Measurements from ENCODE around the gene INPP5D.

Gene INPP5D

DNA sequence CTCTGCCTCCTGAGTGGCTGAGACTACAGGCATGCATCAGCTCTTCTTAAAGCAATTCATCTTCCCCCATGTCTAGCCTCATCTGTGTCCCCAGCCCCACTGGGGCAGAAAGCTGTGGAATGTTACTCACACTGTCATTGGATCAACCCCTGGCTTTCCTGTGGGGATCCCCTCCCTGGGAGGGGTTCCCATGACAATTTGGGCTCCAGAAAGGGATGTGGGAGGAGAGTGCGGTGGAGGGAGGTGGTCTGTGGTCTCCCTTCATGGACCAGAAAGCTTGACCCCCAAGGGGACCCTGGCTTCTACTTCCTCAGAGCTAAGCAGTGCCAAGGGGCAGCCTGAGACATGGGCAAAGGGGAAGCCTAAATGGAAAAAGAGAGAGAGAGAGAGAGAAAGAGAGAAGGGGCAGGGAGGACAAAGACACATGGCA, 48.4 kb upstream of the INPP5D start:
- no peak overlapping the region for H3K4me3 ChIP-seq (ENCODE audit: low read length)
- H3K9me3 ChIP-seq (ENCODE audit: control insufficient read depth, insufficient read depth, low read length), result no peaks in the 10 kb centered on the region
- H3K27ac ChIP-seq (ENCODE audit: low read depth, low read length), result no peak overlapping the region
- H3K9me2 ChIP-seq (replicated peaks; ENCODE audit: control insufficient read depth, low read length), result no peaks in the 10 kb centered on the region
- H3K27me3 ChIP-seq (ENCODE audit: control insufficient read depth, low read length), result no peaks in the 10 kb centered on the region
- H3K4me1 ChIP-seq (ENCODE audit: control insufficient read depth, low read length), result 0 out of 2 replicates have a peak, but pooled peaks cover 3% of the 10 kb centered on the region
- TF ChIP-seq, protein P1, sequence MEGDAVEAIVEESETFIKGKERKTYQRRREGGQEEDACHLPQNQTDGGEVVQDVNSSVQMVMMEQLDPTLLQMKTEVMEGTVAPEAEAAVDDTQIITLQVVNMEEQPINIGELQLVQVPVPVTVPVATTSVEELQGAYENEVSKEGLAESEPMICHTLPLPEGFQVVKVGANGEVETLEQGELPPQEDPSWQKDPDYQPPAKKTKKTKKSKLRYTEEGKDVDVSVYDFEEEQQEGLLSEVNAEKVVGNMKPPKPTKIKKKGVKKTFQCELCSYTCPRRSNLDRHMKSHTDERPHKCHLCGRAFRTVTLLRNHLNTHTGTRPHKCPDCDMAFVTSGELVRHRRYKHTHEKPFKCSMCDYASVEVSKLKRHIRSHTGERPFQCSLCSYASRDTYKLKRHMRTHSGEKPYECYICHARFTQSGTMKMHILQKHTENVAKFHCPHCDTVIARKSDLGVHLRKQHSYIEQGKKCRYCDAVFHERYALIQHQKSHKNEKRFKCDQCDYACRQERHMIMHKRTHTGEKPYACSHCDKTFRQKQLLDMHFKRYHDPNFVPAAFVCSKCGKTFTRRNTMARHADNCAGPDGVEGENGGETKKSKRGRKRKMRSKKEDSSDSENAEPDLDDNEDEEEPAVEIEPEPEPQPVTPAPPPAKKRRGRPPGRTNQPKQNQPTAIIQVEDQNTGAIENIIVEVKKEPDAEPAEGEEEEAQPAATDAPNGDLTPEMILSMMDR (IDR thresholded peaks at IDR 0.05; ENCODE audit: low read depth, low read length, poor library complexity, severe bottlenecking), result no peak
- TF ChIP-seq EZH2phosphoT487 (IDR thresholded peaks at IDR 0.05; ENCODE audit: borderline replicate concordance, low read length), result no peak
- no peaks in the 10 kb centered on the region for H3K36me3 ChIP-seq (ENCODE audit: control insufficient read depth, low read length)
- H4K20me1 ChIP-seq (ENCODE audit: control insufficient read depth, insufficient read depth, low read depth, low read length), result no peaks in the 10 kb centered on the region
- no peak overlapping the region for H3K4me2 ChIP-seq (ENCODE audit: low read length)
- no peaks in the 10 kb centered on the region for H3F3A ChIP-seq (ENCODE audit: control insufficient read depth, insufficient read depth)
- no peaks in the 10 kb centered on the region for H3K79me2 ChIP-seq (ENCODE audit: control insufficient read depth, low read length)

DNA sequence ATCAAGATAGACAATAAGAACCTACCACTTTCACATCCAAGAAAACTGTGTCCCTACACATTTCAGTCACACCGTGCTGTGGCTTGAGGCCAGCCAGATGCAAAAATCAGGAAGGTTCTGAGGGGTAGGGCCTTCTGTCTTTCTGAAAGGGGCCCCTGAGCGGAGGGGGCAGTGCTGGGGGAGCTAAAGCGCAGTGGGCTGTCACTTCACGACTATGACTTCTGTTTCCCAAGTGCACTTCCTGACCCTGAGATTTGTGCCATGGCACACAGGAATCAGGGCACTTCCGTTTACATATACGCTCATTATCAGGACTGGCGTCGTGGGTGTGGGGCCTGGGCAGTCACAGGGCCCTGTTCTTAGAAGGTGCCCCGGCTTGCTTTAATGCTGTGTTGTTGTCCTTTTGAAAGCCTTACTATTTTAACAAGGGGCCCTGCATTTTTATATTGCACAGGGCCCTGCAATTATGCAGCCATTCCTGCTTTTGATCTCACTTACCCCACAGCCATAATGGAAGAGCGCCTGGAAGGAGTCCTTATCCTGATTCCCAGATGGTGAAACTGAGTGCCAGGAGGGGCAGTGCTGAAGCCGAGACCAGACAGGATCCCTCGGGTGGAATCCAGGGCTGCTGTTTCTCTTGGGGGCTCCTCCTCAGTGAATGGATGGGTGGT, 47.7 kb upstream of the INPP5D start:
- H3K9me3 ChIP-seq (ENCODE audit: control insufficient read depth, insufficient read depth, low read length), result no peaks in the 10 kb centered on the region
- no peaks in the 10 kb centered on the region for H3K36me3 ChIP-seq (ENCODE audit: control insufficient read depth, low read length)
- no peak overlapping the region for H3K4me2 ChIP-seq (ENCODE audit: low read length)
- H4K20me1 ChIP-seq (ENCODE audit: control insufficient read depth, insufficient read depth, low read depth, low read length), result no peaks in the 10 kb centered on the region
- H3K4me1 ChIP-seq (ENCODE audit: control insufficient read depth, low read length), result 0 out of 2 replicates have a peak, but pooled peaks cover 3% of the 10 kb centered on the region
- H3K4me3 ChIP-seq (ENCODE audit: low read length), result no peak overlapping the region
- no peaks in the 10 kb centered on the region for H3K9me2 ChIP-seq (replicated peaks; ENCODE audit: control insufficient read depth, low read length)
- no peak for TF ChIP-seq EZH2phosphoT487 (IDR thresholded peaks at IDR 0.05; ENCODE audit: borderline replicate concordance, low read length)
- TF ChIP-seq, protein P1 (IDR thresholded peaks at IDR 0.05; ENCODE audit: low read depth, low read length, poor library complexity, severe bottlenecking), result no peak
- no peak overlapping the region for H3K27ac ChIP-seq (ENCODE audit: low read depth, low read length)
- H3F3A ChIP-seq (ENCODE audit: control insufficient read depth, insufficient read depth), result no peaks in the 10 kb centered on the region
- no peaks in the 10 kb centered on the region for H3K79me2 ChIP-seq (ENCODE audit: control insufficient read depth, low read length)
- no peaks in the 10 kb centered on the region for H3K27me3 ChIP-seq (ENCODE audit: control insufficient read depth, low read length)

DNA sequence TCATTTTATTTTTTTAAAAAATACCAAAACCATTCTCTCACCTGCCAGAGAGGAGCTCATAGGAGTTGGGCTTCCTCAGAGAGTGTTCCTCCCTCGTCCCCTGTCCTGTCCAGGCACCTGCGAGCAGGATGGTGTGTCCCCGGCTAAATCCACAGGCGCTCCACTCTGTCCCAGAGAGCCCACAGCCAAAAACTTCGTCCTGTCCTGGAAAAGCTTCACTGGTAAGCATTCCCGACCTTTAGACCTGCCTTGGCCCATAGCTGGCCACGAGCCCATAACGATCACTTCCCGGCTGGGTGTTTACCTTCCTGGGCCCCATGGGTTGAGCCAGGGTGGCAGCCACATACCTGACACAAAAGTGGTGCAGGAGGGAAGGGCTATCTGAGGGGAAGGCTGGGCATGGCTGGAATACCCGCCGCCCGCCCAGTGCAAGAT, 47.1 kb upstream of the INPP5D start, which contains the start of gene NGEF:
NGEF (minus strand) TSS at position 230 of the 435 bp plus-strand sequence. CDS start 38,366 bp downstream, outside the sequence.
- no peak for TF ChIP-seq EZH2phosphoT487 (IDR thresholded peaks at IDR 0.05; ENCODE audit: borderline replicate concordance, low read length)
- TF ChIP-seq, protein P1 (IDR thresholded peaks at IDR 0.05; ENCODE audit: low read depth, low read length, poor library complexity, severe bottlenecking), result no peak
- Histone ChIP-seq H3K4me3 (ENCODE audit: low read length) (no peak within 1 kb of the TSS), H3F3A (ENCODE audit: control insufficient read depth, insufficient read depth) (no peaks in the 10 kb centered on the region), H3K9me2 (replicated peaks; ENCODE audit: control insufficient read depth, low read length) (no peaks in the 10 kb centered on the region), H3K4me2 (ENCODE audit: low read length) (no peak within 1 kb of the TSS), H3K36me3 (ENCODE audit: control insufficient read depth, low read length) (no peaks in the 10 kb centered on the region), H3K27me3 (ENCODE audit: control insufficient read depth, low read length) (no peaks in the 10 kb centered on the region), H3K27ac (ENCODE audit: low read depth, low read length) (no peak within 1 kb of the TSS), H3K79me2 (ENCODE audit: control insufficient read depth, low read length) (no peaks in the 10 kb centered on the region), H4K20me1 (ENCODE audit: control insufficient read depth, insufficient read depth, low read depth, low read length) (no peaks in the 10 kb centered on the region), H3K9me3 (ENCODE audit: control insufficient read depth, insufficient read depth, low read length) (no peaks in the 10 kb centered on the region), H3K4me1 (ENCODE audit: control insufficient read depth, low read length) (0 out of 2 replicates have a peak, but pooled peaks cover 3% of the 10 kb centered on the region)

Measured in DOHH2 (cell line).